GOT3 (cell line): Measurements from ENCODE around the gene TENT4A.

Experiments used
- DNase-seq: peaks from one replicate; lab custom pipeline; 2025; ENCODE audit warnings: mixed read lengths; lab: John Stamatoyannopoulos, UW

TENT4A gene

DNA sequence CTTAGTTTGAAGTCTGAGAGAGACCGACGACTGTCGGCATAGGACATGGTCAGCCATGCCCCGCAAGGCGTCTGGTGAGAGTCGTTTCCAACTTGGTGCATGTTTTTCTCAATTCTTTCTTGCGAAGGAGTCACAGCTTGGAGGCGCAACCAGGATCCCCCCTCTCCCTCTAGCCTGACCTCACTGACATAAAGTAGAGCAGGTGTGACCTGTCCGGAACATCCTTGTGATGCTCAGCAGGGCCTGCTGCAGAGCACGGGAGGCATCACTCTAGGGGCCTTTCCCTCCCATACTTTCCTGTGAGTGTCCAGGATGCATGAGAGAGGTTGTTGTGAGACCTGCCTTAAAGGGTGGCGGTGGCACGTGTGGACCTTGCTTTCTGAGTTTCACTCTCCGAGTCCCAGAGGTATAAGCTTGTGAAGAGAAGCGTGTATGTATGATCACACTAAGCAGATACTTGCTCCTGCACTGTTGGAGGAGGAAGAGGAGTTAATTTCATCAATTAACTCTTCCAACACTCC lies 5.0 kb downstream of the TENT4A start:
- no peak for DNase-seq

GRCh38 chr5:6718718-6719117 lies 5.5 kb downstream of the TENT4A start:
- no peak for DNase-seq

- DNase-seq = no peak
Observed at GRCh38 chr5:6719417-6719816, 6.2 kb downstream of the TENT4A start.

- no peak for DNase-seq
Observed at GRCh38 chr5:6719896-6720560, 6.8 kb downstream of the TENT4A start.

GRCh38 chr5:6720561-6720921 lies 7.3 kb downstream of the TENT4A start:
- no peak for DNase-seq

DNA sequence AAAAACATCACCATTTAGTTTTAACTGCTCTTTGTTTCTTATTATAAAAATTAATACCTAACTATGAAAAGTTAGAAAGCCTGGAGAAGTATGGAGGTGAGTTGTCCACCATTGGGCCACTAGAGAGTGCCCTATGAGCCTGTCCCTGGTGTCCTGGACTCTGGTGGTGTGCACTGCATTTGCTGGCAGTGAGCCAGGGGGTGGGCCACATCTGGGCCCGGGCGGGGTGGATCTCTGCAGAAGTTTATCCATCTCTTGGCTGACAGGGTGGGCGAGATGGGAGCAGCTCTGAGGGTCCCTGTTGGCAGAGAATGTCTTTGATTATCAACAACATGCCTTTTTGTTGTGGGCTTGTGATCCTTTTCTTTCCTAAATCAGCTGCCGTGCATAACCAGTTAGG lies 8.2 kb downstream of the TENT4A start:
- DNase-seq = no peak

GRCh38 chr5:6722015-6722414 lies 8.8 kb downstream of the TENT4A start:
- DNase-seq = no peak

DNA sequence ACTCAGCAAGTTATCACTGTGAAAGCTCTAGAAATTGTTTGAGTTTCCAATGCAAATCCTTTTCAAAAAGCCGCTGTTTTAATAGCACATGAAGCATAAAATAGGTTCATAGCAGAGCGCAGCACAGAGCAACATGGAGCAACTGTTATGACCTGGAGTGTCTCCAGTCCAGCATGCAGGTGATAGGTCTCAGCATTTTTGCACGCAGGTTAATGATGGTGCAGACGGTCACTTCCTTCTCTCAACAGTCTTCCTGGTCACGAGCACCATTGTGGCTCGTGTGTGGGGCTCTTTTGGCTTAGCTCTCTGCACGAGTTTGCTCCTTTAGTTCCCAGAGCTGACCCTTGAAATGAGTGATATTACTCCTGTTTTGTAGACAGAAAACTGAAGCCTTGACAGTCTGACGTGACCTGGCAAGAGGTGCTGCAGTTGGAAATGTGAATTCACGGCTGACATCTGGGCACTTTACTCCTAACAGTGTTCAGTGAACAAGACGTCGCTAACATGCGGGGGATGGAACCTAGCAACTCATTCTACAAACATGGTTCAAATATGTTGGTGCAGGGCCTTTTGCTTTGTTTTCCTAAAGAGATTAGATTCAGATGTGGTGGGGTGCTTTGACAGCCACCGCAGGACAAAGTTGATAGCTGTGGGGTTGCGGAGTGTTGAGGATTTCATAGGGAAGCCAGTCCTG lies 10.0 kb downstream of the TENT4A start:
- no peak for DNase-seq

DNA sequence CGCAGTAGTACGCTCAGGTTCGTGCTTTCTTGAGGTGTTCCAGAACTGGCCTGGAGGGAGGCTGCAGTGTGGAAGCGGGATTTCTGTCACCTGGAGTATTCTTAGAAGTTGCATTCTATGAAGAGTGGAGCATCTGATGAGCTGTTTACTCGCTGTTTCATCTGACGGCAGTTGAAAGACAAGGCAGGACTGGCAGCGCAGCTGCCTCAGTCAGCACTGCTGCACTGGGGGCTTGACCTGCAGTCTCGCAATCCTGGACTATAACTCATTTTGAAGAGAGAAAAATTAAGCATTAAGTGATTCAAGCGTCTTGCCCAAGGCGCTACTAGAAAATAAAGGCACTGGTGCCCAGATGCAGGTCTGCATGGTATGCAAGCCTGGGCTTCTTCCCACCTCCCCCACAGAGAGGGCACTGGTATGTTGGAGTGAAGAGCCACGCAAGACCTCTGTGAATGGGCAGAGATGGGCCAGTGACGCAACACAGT lies 10.6 kb downstream of the TENT4A start:
- DNase-seq = no peak

GRCh38 chr5:6724321-6724929 lies 11.2 kb downstream of the TENT4A start:
- DNase-seq = no peak

DNA sequence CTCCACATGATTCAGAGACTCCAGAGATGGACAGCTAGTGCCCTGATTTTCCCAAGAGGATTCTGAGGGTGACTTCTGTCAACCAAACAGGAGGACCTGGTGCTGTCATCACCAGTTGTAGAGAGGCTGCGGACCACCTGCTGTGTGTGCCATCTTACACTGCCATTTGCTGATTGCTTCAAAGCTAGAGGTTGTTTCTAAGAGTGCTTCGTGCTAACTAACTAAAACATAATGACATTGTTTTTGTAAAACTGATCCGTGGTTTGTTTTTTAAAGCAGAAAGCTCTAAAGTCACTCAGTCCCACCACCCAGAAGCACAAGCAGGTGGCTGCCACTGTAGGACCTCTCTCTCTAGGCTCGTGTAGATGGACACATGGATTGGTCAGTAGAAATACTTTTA lies 12.2 kb downstream of the TENT4A start:
- no peak for DNase-seq

DNA sequence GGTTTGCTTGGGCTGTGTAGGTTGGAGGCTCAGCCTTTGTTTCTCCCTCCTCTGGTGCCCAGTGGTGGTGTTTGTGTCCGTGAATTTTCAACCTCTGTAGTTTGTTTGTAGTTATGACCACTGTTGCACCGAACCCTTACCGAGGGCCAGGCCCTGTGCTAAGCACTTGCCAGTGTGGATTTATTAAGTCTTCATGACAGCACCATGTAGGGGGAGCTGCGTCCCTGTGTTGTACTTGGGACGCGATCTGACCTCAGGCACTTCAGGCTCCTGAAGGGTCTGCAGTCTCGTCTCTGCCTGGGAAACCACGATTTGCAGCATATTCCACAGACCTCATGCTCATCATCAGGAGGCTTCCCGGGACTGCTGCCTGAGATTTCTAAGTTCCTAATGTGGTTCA lies 12.8 kb downstream of the TENT4A start:
- DNase-seq = no peak

- no peak for DNase-seq
Observed at GRCh38 chr5:6727231-6727630, 14.0 kb downstream of the TENT4A start.

DNA sequence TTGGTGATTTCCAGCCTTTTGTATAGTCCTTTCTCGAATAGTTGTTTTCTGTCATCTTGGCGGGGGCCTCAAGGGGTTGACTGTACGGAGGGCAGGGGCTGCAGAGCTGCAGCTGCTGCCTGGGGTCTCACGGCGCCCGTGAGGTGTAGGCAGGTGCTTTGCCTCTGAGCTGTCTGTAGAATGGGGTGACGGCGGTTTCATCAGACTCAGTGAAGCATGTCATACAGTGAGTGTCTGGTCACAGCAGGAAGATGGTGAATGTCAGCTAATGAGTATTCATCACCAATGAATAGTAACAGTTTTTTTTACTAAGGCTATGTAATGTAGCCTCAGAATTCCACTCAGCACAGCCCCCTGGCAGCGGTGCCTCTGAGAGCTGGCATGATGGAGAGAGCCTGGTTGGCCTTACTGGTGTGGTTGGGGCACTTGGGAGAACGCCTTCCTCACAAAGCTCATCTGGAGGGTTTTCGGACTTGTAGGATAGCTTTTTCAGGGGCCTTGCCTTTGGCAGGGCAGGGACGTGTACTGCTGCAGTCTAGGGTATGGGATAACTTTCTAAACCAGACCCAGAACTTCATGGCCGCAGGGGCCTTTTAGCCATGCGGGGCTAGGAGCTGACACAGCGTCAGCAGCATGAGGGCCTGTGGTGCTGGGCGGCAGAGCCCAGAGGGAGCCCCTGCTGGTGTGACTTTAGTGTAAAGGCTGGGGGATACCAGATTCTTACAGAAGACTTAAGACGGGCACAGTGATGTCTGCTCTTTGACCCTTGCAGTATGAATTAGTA lies 15.0 kb downstream of the TENT4A start:
- DNase-seq = no peak

DNA sequence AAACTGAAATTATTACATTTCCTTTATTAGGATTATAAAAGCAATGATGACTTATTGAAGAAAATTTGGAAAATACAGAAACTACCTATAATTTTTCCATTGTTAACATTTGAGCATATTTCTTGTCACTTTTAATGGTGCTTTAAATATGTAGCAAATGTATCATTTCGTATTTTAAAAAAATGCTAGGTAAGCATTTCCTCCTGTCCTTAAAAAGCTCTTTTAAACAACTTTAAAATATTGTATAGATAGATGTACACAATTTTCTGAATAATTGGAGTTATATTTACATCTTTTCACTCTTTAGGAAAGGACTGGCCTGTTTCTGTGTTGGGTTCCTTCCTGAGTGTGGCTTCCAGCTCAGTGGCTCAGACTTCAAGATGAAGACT lies 15.6 kb downstream of the TENT4A start:
- DNase-seq = no peak

GRCh38 chr5:6729386-6730310 lies 16.4 kb downstream of the TENT4A start:
- DNase-seq = no peak

DNA sequence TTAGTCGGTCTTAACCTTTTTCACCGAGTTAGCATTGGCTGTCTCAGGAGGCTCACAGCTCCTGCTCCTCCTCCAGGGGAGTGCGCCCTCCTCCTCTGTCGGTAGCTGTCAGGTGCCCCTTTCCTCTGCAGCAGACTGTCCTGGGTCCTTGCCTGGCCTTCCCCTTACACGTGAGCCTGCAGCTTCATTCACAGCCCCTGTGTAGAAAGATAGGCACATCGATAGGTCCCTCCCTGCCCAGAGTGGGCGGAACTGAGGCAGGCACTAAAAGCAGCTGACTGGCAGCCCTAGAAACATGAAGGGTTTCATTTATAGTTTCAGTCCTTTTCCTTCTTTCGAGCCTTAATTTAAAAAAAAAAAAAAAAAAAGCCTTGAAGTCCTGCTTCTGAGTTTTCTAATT lies 17.2 kb downstream of the TENT4A start:
- no peak for DNase-seq

DNA sequence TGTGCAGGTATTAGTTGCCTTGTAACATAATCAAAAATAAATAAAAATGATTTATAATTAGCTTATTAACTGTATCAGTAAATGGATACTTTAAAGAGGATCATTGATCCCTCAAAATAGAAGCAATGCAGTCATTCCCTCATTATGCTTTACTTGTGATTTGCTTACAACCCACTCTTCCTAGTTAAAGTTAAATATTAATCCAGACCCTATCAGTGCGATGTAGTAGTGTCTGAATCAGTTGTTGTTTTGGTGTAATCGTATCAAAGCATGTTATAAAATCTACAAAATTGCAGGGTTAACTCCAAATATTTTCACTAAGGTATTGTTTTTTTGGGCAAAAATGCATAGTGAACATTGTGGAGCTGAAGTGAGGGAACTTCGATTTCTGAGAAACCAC lies 17.6 kb downstream of the TENT4A start:
- no peak for DNase-seq

- DNase-seq = no peak
Observed at GRCh38 chr5:6731465-6732237, 18.4 kb downstream of the TENT4A start.

DNA sequence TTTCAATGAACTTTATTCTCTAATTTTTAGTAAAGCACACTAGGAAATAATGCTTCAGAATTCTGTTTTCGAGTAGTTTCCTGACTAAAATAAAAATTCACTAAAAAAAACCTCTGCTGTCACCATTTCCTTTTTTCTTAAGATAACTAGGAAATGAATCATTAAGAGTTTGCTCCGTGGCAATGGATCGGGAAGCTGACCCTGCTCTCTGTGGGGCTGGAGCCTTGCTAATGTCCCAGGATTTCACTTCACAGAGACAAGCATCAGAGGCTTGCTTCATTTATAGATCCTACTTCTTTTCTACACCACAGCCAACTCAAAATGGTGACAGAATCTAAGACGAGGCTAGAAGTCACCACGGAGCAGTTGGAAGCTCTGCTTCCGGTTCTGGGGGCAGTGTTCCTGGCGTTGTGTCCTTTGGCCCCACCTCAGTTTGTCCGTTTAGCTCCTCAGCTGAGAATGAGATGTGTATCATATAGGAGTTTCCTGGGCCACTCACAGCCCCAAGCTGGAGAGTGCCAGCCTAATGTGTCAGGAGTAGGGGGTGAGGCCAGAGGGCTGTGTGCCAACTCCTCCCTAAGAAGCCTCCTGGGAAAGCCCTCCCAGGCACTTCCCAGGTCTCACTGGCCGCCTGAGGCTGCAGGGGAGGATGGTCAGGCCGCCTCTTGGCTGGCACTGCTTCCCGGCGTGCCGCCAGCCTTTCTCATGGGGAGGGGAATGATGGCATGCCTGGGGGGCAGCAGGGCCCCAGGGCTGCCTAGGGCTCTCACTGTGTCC lies 19.6 kb downstream of the TENT4A start:
- DNase-seq = no peak
